Activated CD4-positive, alpha-beta T cell treated with anti-CD3 and anti-CD28 coated beads, Interleukin-2, amount 10 ng/mL, durations not matched to agents 7 days and 5 days (primary cell): ENCODE data around the gene PTTG1IP. TPM values are rescaled to one million over a fixed set of nuclear protein-coding genes. Genes with fewer than 3 reads are reported as not detected.
"Not testable (repeated sequence)": the region's sequence is repeated elsewhere in the genome, so short reads cannot be mapped to it uniquely, and the experiment has no call there.

Experiments
- CTCF ChIA-PET: fragments of 350-600 bp; sonication (Branson Sonifier 250); formaldehyde crosslinking; loops from one replicate; lab custom pipeline; 2021; ENCODE audit warnings: antibody characterized with exemption; lab: Charles Lee
- POLR2A ChIA-PET: fragments of 350-600 bp; sonication (Branson Sonifier 250); formaldehyde crosslinking; loops from one replicate; lab custom pipeline; 2021; ENCODE audit warnings: antibody characterized with exemption; lab: Charles Lee
- DNase-seq: peaks from one replicate; pipeline ENCODE4 v3.0.0-alpha.2; 2020
- H3K27ac Mint-ChIP-seq: one replicate; pipeline ENCODE4 v1.8.0; 2021; ENCODE audit warnings: mild to moderate bottlenecking, moderate library complexity, mixed read lengths
- H3K27me3 Mint-ChIP-seq: one replicate; pipeline ENCODE4 v1.8.0; 2021; ENCODE audit warnings: mixed read lengths
- H3K36me3 Mint-ChIP-seq: one replicate; pipeline ENCODE4 v1.8.0; 2021; ENCODE audit warnings: low read depth, mixed read lengths
- H3K4me1 Mint-ChIP-seq: one replicate; pipeline ENCODE4 v1.8.0; 2021; ENCODE audit warnings: mixed read lengths
- H3K4me3 Mint-ChIP-seq: one replicate; pipeline ENCODE4 v1.8.0; 2021; ENCODE audit warnings: mild to moderate bottlenecking, moderate library complexity, mixed read lengths
- H3K9me3 Mint-ChIP-seq: one replicate; pipeline ENCODE4 v1.8.0; 2021; ENCODE audit warnings: mixed read lengths
- total RNA-seq, 2 experiments: library from RNA; stranded (reverse); gene quantifications; one replicate each; pipeline ENCODE4 v1.2.3, GENCODE V29; 2021

Gene PTTG1IP
- total RNA-seq, 2 experiments from 2014 or later: 70.2 to 79.9 TPM

- POLR2A ChIA-PET: no interaction called here
These were observed 7.8 kb upstream of the PTTG1IP start for GRCh38 chr21:44881198-44881872.

DNA sequence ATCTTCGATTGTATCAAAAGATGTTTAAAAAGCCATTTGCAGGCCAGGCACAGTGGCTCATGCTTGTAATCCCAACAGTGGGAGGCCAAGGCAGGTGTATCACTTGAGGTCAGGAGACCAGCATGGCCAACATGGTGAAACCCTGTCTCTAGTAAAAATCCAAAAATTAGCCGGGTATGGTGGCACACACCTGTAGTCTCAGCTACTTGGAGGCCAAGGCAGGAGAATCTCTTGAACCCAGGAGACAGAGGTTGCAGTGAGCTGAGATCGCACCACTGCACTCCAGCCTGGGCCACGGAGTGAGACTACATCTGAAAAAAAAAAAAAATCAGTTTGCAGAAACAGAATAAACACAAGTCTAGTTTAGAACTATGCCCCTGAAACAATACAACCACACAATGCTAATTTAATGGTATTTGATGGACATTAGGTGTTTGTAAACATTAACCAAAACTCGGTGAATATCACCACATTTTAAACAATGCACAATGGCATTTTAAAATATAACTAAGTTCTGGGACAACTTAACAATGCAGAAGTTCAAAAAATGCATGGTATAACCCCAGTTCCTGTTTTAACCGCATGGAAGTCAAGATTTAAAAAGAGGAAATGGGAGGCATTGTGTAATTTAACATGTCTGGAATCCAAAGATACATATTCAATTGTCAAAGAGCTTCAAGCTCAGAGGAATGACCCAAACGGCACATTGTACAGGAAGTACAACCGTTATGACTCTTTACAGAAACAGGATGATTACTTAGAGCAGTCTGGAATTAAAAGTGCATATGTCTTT is 7.1 kb upstream of the PTTG1IP start:
- POLR2A ChIA-PET: no interaction called here
- H3K4me3 Mint-ChIP-seq: no peak overlapping the region
- CTCF ChIA-PET: interaction anchor here (0.9 to 3.3 kb wide), 3 partner anchors 8 to 51 kb away, joined by 3 to 17 read pairs (median 9); partner anchors contain the start of gene PTTG1IP
- peak overlapping the region; percentile 74 for H3K27ac Mint-ChIP-seq
- peaks cover 2% of the 10 kb centered on the region for H3K36me3 Mint-ChIP-seq
- no peak for DNase-seq
- peaks cover 32% of the 10 kb centered on the region for H3K4me1 Mint-ChIP-seq
- H3K9me3 Mint-ChIP-seq: no peaks in the 10 kb centered on the region
- peaks cover 3% of the 10 kb centered on the region for H3K27me3 Mint-ChIP-seq

More at GRCh38 chr21:44881198-44881872, 7.8 kb upstream of the PTTG1IP start:
- Mint-ChIP-seq H3K4me1 (peaks cover 29% of the 10 kb centered on the region), H3K36me3 (peaks cover 9% of the 10 kb centered on the region), H3K27ac (peak overlapping the region; percentile 74), H3K9me3 (no peaks in the 10 kb centered on the region), H3K27me3 (peaks cover 3% of the 10 kb centered on the region), H3K4me3 (no peak overlapping the region)
- CTCF ChIA-PET: interaction anchor here (0.9 to 3.3 kb wide), 4 partner anchors 8 to 51 kb away, joined by 3 to 17 read pairs (median 7); partner anchors contain the start of gene PTTG1IP
- DNase-seq: no peak

- H3K9me3 Mint-ChIP-seq, H3K4me3 Mint-ChIP-seq, H3K36me3 Mint-ChIP-seq, DNase-seq, H3K27ac Mint-ChIP-seq, H3K27me3 Mint-ChIP-seq, POLR2A ChIA-PET: not testable (repeated sequence)
- H3K4me1 Mint-ChIP-seq: peaks cover 45% of the 10 kb centered on the region
- CTCF ChIA-PET: interaction anchor here (1.3 to 2.3 kb wide), 2 partner anchors 14 to 28 kb away, joined by 3 to 9 read pairs; no protein-coding TSS in a partner anchor
These were observed 5.7 kb upstream of the PTTG1IP start for GRCh38 chr21:44879238-44879637.

DNA sequence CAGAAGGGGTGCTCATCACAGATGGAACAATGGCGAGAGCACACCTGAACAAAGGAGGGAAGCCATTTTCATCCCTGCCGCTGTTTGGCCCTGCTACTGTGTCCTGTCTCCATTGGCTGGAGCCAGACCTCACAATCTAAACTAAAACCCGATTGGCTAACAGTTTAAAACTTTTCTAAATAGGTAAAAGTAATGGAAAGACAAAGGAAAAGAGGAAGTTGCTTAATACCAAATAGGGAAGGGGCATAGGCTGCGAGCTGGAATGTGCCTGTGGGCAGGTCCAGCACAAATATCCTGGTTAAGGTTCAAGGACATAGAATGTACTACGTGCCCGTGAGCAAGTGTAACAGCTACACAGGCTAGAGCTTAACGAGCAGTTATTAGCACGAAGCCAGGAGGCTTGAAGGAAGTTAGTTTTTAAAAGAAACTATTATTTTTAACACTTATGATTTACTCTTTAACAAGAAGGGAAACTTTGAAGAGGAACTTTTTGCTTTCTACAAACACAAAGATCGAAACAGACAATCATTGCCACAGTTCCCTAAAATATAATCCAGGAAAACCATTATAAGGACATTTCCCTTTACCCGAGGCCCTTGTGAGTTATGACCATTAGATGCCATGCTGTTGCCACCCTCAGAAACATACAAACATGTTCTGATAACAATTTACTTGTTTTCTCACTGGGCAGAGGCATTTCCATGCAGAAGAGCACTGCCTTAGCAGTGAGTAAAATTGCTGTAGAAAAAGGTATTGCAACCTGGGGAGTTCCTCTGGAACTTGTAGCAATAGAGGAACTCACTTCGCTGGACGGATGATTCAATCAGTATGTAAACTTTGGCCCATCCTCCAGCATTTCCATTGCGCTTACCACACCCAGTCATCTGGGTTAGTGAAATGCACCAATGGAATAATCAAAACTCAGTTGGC is 4.8 kb upstream of the PTTG1IP start:
- Mint-ChIP-seq H3K4me3 (no peak overlapping the region), H3K9me3 (no peaks in the 10 kb centered on the region), H3K27ac (no peak overlapping the region), H3K4me1 (peaks cover 45% of the 10 kb centered on the region), H3K27me3 (peaks cover 3% of the 10 kb centered on the region), H3K36me3 (no peaks in the 10 kb centered on the region)
- ChIA-PET POLR2A (no interaction called here), CTCF (interaction anchor here (1.2 to 2.3 kb wide), 3 partner anchors 9 to 29 kb away, joined by 3 to 9 read pairs (median 3); no protein-coding TSS in a partner anchor)
- DNase-seq: no peak

GRCh38 chr21:44876849-44877575 is 3.5 kb upstream of the PTTG1IP start:
- Mint-ChIP-seq H3K9me3 (no peaks in the 10 kb centered on the region), H3K36me3 (peaks cover 3% of the 10 kb centered on the region), H3K4me1 (peaks cover 46% of the 10 kb centered on the region), H3K27me3 (peaks cover 3% of the 10 kb centered on the region), H3K27ac (no peak overlapping the region), H3K4me3 (no peak overlapping the region)
- DNase-seq: no peak
- ChIA-PET CTCF (interaction anchor here (1.1 to 2.2 kb wide), 4 partner anchors 11 to 76 kb away, joined by 3 to 7 read pairs (median 4); no protein-coding TSS in a partner anchor), POLR2A (no interaction called here)

GRCh38 chr21:44875316-44875700 is 1.8 kb upstream of the PTTG1IP start:
- POLR2A ChIA-PET: no interaction called here
- Mint-ChIP-seq H3K4me1 (peaks cover 46% of the 10 kb centered on the region), H3K36me3 (peaks cover 3% of the 10 kb centered on the region), H3K9me3 (no peaks in the 10 kb centered on the region), H3K27me3 (peaks cover 3% of the 10 kb centered on the region), H3K27ac (peak overlapping the region; percentile 94), H3K4me3 (peak overlapping the region; percentile 87)
- CTCF ChIA-PET: interaction anchor here (0.9 to 3.5 kb wide), 7 partner anchors 8 to 82 kb away, joined by 3 to 10 read pairs (median 5); no protein-coding TSS in a partner anchor
- DNase-seq: peak; percentile 48

GRCh38 chr21:44874497-44875315 is 1.2 kb upstream of the PTTG1IP start:
- H3K27me3 Mint-ChIP-seq: peaks cover 3% of the 10 kb centered on the region
- peaks cover 50% of the 10 kb centered on the region for H3K4me1 Mint-ChIP-seq
- no peaks in the 10 kb centered on the region for H3K9me3 Mint-ChIP-seq
- DNase-seq: peak; percentile 39
- peak overlapping the region; percentile 87 for H3K4me3 Mint-ChIP-seq
- CTCF ChIA-PET: interaction anchor here (1.0 to 3.5 kb wide), 6 partner anchors 9 to 82 kb away, joined by 3 to 10 read pairs (median 6); partner anchors contain the start of gene UBE2G2
- H3K27ac Mint-ChIP-seq: peak overlapping the region; percentile 94
- H3K36me3 Mint-ChIP-seq: peaks cover 3% of the 10 kb centered on the region
- POLR2A ChIA-PET: interaction anchor here (0.7 to 1.1 kb wide), 3 partner anchors 44 to 162 kb away, joined by 3 to 6 read pairs (median 5); no protein-coding TSS in a partner anchor

GRCh38 chr21:44874240-44874496 is 678 bp upstream of the PTTG1IP start:
- peaks cover 3% of the 10 kb centered on the region for H3K36me3 Mint-ChIP-seq
- DNase-seq: no peak
- peaks cover 54% of the 10 kb centered on the region for H3K4me1 Mint-ChIP-seq
- H3K9me3 Mint-ChIP-seq: no peaks in the 10 kb centered on the region
- ChIA-PET POLR2A (interaction anchor here (0.7 to 1.1 kb wide), 3 partner anchors 45 to 163 kb away, joined by 3 to 6 read pairs (median 5); no protein-coding TSS in a partner anchor), CTCF (interaction anchor here (1.1 to 3.5 kb wide), 3 partner anchors 7 to 73 kb away, joined by 5 to 10 read pairs (median 9); partner anchors contain the start of gene UBE2G2)
- peak overlapping the region; percentile 87 for H3K4me3 Mint-ChIP-seq
- H3K27me3 Mint-ChIP-seq: peaks cover 3% of the 10 kb centered on the region
- H3K27ac Mint-ChIP-seq: peak overlapping the region; percentile 94

DNA sequence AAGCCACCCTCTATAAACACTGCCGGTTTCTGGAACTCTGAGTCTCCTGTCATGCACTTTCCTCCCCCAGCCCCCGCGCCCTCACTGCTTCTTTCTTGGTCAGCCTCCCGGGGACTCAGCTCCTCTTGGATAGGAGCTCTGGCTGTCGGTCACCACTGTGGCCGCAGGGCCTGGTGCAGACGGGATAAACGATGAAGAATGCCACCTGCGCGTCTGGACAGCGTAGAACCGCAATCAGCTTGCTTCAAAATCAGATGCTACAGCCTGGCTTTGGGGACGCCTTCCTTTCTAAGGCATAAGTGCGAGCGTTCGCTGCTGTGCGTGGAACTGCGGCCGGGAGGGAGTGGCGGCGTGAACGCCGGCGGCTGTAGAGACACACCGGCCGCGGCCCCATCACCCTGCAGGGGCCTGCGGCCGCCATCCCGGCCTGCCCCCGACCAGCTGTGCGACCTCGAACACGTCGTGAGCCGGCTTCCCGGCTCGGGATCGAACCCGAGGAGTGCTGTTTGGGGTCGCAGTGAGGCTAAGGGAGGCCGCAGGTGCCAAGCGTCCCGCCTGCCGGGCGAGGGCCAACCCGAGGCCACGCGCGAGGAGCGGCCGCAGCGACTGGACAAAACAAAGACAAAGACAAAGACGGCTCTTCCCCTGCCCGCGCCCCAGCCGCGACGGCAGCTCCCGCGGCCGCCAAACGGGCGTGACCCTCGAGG is 688 bp downstream of the PTTG1IP start:
- ChIA-PET CTCF (interaction anchor here (0.7 to 3.5 kb wide), 6 partner anchors 9 to 72 kb away, joined by 3 to 10 read pairs (median 4); partner anchors contain the start of gene UBE2G2), POLR2A (no interaction called here)
- Mint-ChIP-seq H3K4me3 (peak overlapping the region; percentile 95), H3K27me3 (peaks cover 3% of the 10 kb centered on the region), H3K27ac (peak overlapping the region; percentile 83), H3K36me3 (peaks cover 10% of the 10 kb centered on the region), H3K9me3 (no peaks in the 10 kb centered on the region), H3K4me1 (peaks cover 67% of the 10 kb centered on the region)
- DNase-seq: peak; percentile 33

- Mint-ChIP-seq H3K4me1 (peaks cover 72% of the 10 kb centered on the region), H3K36me3 (peaks cover 14% of the 10 kb centered on the region), H3K4me3 (peak overlapping the region; percentile 95), H3K27me3 (no peaks in the 10 kb centered on the region), H3K27ac (peak overlapping the region; percentile 83), H3K9me3 (no peaks in the 10 kb centered on the region)
- CTCF ChIA-PET: interaction anchor here (0.7 to 2.0 kb wide), 4 partner anchors 9 to 71 kb away, joined by 3 to 9 read pairs (median 4); partner anchors contain the start of gene UBE2G2
- no peak for DNase-seq
- POLR2A ChIA-PET: interaction anchor here (0.6 kb wide), 1 partner anchor 12 kb away, joined by 3 read pairs; no protein-coding TSS in a partner anchor
These were observed 1.2 kb downstream of the PTTG1IP start for GRCh38 chr21:44872323-44872648.
